Stimulated activated CD4-positive, alpha-beta T cell treated with anti-CD3 and anti-CD28 coated beads, Interleukin-1b, Interleukin-23, amount 100 ng/mL, for 24 hours (primary cell): ENCODE data around the gene PDE2A.

ENCODE experiments used
- DNase-seq, 4 experiments: peaks; one replicate each; pipeline ENCODE4 v3.0.0-alpha.2; 2020; ENCODE audit warnings: low read depth in 4 of 4, low spot score in 1 of 4

The PDE2A gene

GRCh38 chr11:72684236-72684912 is 10.2 kb upstream of the PDE2A start:
- peak in 2 of 4 experiments; percentile 22 to 25 for DNase-seq

- peak; percentile 45 to 58 (median 49) for DNase-seq
These were observed 9.6 kb upstream of the PDE2A start for GRCh38 chr11:72683782-72684200.

- DNase-seq = no peak
These were observed 8.6 kb upstream of the PDE2A start for GRCh38 chr11:72682858-72683243.

GRCh38 chr11:72682238-72682857 is 8.1 kb upstream of the PDE2A start:
- no peak for DNase-seq

GRCh38 chr11:72681226-72682153 is 7.3 kb upstream of the PDE2A start:
- DNase-seq = no peak

- no peak for DNase-seq
These were observed 6.5 kb upstream of the PDE2A start for GRCh38 chr11:72680624-72681158.

GRCh38 chr11:72679869-72680268 is 5.6 kb upstream of the PDE2A start:
- DNase-seq = no peak

- no peak for DNase-seq
These were observed 4.3 kb upstream of the PDE2A start for GRCh38 chr11:72678524-72678923.

GRCh38 chr11:72676861-72677341 is 2.7 kb upstream of the PDE2A start:
- peak; percentile 35 to 58 (median 49) for DNase-seq

- no peak for DNase-seq
These were observed 999 bp upstream of the PDE2A start for GRCh38 chr11:72675221-72675620.

GRCh38 chr11:72673284-72673942 is 809 bp downstream of the PDE2A start:
- DNase-seq = no peak

- DNase-seq = no peak
These were observed 1.5 kb downstream of the PDE2A start for GRCh38 chr11:72672597-72673238.

GRCh38 chr11:72671152-72672099 is 2.8 kb downstream of the PDE2A start:
- DNase-seq = no peak

- DNase-seq = no peak
These were observed 4.2 kb downstream of the PDE2A start for GRCh38 chr11:72670041-72670440.

GRCh38 chr11:72669527-72669926 is 4.7 kb downstream of the PDE2A start:
- DNase-seq = no peak

GRCh38 chr11:72668629-72669347 is 5.4 kb downstream of the PDE2A start:
- peak in 1 of 4 experiments; percentile 40 for DNase-seq

GRCh38 chr11:72665911-72666472 is 8.2 kb downstream of the PDE2A start:
- DNase-seq = no peak

GRCh38 chr11:72662036-72662435 is 12.2 kb downstream of the PDE2A start:
- DNase-seq = no peak
